Measurements from ENCODE around the gene TRAF2. TPM values are rescaled to one million over a fixed set of nuclear protein-coding genes. Genes with fewer than 3 reads are reported as not detected.

The TRAF2 gene
- total RNA-seq, 1 experiment from 2014 or later = 29.2 TPM

DNA sequence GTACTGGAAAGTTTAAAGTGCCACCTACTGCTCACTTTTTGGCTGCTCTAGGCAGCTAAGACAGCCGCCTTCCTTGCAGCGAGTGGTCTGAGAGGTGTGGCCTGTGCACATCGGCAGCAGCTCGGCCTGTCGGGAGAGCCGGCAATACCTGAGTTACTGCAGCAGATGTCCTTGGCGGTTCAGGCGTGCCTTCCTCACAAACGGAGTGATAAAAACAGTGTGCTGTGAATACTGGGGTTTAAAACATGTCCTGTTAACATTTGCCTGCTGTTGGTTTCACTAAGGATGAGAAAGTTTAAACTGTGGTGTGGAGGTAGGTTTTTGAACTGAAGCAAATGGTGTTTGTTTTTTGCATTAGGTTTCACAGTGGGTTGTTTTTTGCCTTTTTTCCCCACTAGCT is 12.9 kb downstream of the TRAF2 start:
- ChIA-PET CTCF (no interaction called here), POLR2A (ENCODE audit: low non-redundant PET) (no interaction called here)
- BruUV-seq (replicated peaks) = no TSS peak
- Histone ChIP-seq H3K4me3 (ENCODE audit: low read depth, low read length, poor library complexity, severe bottlenecking) (no peak overlapping the region), H3K36me3 (ENCODE audit: insufficient read depth, low read length, poor library complexity, severe bottlenecking) (peaks cover 39% of the 10 kb centered on the region), H3K27ac (ENCODE audit: low read depth, low read length, poor library complexity, severe bottlenecking) (no peak overlapping the region), H3K27me3 (replicated peaks; ENCODE audit: insufficient read depth, low read depth, low read length, poor library complexity) (no peaks in the 10 kb centered on the region), H3K4me1 (ENCODE audit: insufficient read depth, low read length, poor library complexity, severe bottlenecking) (no peaks in the 10 kb centered on the region), H3K9me3 (ENCODE audit: low read depth, low read length, poor library complexity, severe bottlenecking) (no peaks in the 10 kb centered on the region)
- TF ChIP-seq CTCF (conservative IDR thresholded peaks at IDR 0.05; ENCODE audit: low read depth, low read length) = no peak
- no peak for TF ChIP-seq EZH2 (IDR thresholded peaks at IDR 0.05; ENCODE audit: borderline replicate concordance, low read depth, low read length, poor library complexity, severe bottlenecking)
- intact Hi-C loops (cut with micrococcal nuclease; ENCODE audit: unreplicated experiment) = no loop called here
- no peak for DNase-seq (ENCODE audit: low spot score)

GRCh38 chr9:136900556-136900955 is 14.2 kb downstream of the TRAF2 start:
- ChIA-PET POLR2A (ENCODE audit: low non-redundant PET) (interaction anchor here (0.6 kb wide), 1 partner anchor 15 kb away, joined by 3 read pairs; the partner anchor contains the start of gene TRAF2), CTCF (no interaction called here)
- no TSS peak for BruUV-seq (replicated peaks)
- Histone ChIP-seq H3K4me1 (ENCODE audit: insufficient read depth, low read length, poor library complexity, severe bottlenecking) (no peaks in the 10 kb centered on the region), H3K27ac (ENCODE audit: low read depth, low read length, poor library complexity, severe bottlenecking) (no peak overlapping the region), H3K4me3 (ENCODE audit: low read depth, low read length, poor library complexity, severe bottlenecking) (no peak overlapping the region), H3K27me3 (replicated peaks; ENCODE audit: insufficient read depth, low read depth, low read length, poor library complexity) (no peaks in the 10 kb centered on the region), H3K36me3 (ENCODE audit: insufficient read depth, low read length, poor library complexity, severe bottlenecking) (peaks cover 39% of the 10 kb centered on the region), H3K9me3 (ENCODE audit: low read depth, low read length, poor library complexity, severe bottlenecking) (no peaks in the 10 kb centered on the region)
- no peak for TF ChIP-seq EZH2 (IDR thresholded peaks at IDR 0.05; ENCODE audit: borderline replicate concordance, low read depth, low read length, poor library complexity, severe bottlenecking)
- no peak for TF ChIP-seq CTCF (conservative IDR thresholded peaks at IDR 0.05; ENCODE audit: low read depth, low read length)
- intact Hi-C loops (cut with micrococcal nuclease; ENCODE audit: unreplicated experiment) = no loop called here
- DNase-seq (ENCODE audit: low spot score) = no peak

DNA sequence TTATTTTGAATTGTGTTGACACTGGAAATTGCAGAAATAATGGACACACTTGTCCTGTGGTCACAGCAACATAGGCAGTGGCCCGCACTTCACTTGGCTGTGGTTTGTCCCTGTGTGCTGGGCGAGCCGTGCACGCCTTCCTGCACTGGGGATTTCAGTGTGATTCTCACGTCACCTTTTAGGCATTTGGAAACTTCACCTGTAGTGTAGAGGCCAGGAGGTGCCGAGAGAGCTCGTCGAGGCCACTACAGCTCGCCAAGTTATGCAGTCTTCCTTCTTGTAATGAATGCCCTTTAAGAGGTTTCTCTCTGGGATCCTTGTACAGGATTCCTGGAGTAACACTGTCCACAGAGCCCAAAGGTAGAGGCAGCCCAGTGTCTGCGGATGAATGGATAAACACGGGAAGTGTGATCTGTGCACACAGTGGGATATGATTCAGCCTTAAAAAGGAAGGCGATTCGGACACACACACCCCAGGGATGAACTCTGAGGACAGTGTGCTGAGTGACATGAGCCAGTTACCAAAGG is 14.7 kb downstream of the TRAF2 start:
- ChIA-PET POLR2A (ENCODE audit: low non-redundant PET) (interaction anchor here (0.6 kb wide), 1 partner anchor 15 kb away, joined by 3 read pairs; the partner anchor contains the start of gene TRAF2), CTCF (no interaction called here)
- no TSS peak for BruUV-seq (replicated peaks)
- no peaks in the 10 kb centered on the region for H3K4me1 ChIP-seq (ENCODE audit: insufficient read depth, low read length, poor library complexity, severe bottlenecking)
- no peak overlapping the region for H3K27ac ChIP-seq (ENCODE audit: low read depth, low read length, poor library complexity, severe bottlenecking)
- no peaks in the 10 kb centered on the region for H3K27me3 ChIP-seq (replicated peaks; ENCODE audit: insufficient read depth, low read depth, low read length, poor library complexity)
- no peak overlapping the region for H3K4me3 ChIP-seq (ENCODE audit: low read depth, low read length, poor library complexity, severe bottlenecking)
- peaks cover 42% of the 10 kb centered on the region for H3K36me3 ChIP-seq (ENCODE audit: insufficient read depth, low read length, poor library complexity, severe bottlenecking)
- intact Hi-C loops (cut with micrococcal nuclease; ENCODE audit: unreplicated experiment) = no loop called here
- TF ChIP-seq EZH2 (IDR thresholded peaks at IDR 0.05; ENCODE audit: borderline replicate concordance, low read depth, low read length, poor library complexity, severe bottlenecking) (no peak), CTCF (conservative IDR thresholded peaks at IDR 0.05; ENCODE audit: low read depth, low read length) (no peak)
- no peaks in the 10 kb centered on the region for H3K9me3 ChIP-seq (ENCODE audit: low read depth, low read length, poor library complexity, severe bottlenecking)
- DNase-seq (ENCODE audit: low spot score) = no peak
